Gastroesophageal sphincter (tissue), 4 donors: ENCODE measurements around the gene NOS1. TPM values are rescaled to one million over a fixed set of nuclear protein-coding genes. Genes with fewer than 3 reads are reported as not detected.

ENCODE experiments used
- ATAC-seq: fragments of 150-250 bp; one replicate; pipeline ENCODE4 v1.9.1; 2016; ENCODE audit warnings: mild to moderate bottlenecking, moderate library complexity
- H3K27ac ChIP-seq, 4 donors: fragments of 200-600 bp; sonication (generic) in 3 of 4; 1 replicate in 3 of 4; 2 replicates in 1 of 4; pipeline ENCODE4 v1.5.1; 2016 to 2019
- H3K27me3 ChIP-seq: fragments of 200-600 bp; sonication (generic); one replicate; pipeline ENCODE4 v1.5.1; 2019
- H3K36me3 ChIP-seq, 2 donors: fragments of 200-600 bp; sonication (generic); one replicate each; pipeline ENCODE4 v1.5.1; 2019; ENCODE audit warnings: control low read depth in 1 of 2
- H3K4me1 ChIP-seq, 3 donors: fragments of 200-600 bp; sonication (generic); 1 replicate in 2 of 3; 2 replicates in 1 of 3; pipeline ENCODE4 v1.5.1; 2016 to 2019; ENCODE audit warnings: control low read depth in 2 of 3
- H3K4me3 ChIP-seq, 2 donors: fragments of 200-600 bp; sonication (generic); one replicate each; pipeline ENCODE4 v1.5.1; 2019; ENCODE audit warnings: mild to moderate bottlenecking in 1 of 2, moderate library complexity in 1 of 2
- H3K9me3 ChIP-seq, 3 donors: fragments of 200-600 bp; sonication (generic); one replicate each; pipeline ENCODE4 v1.5.1; 2017 to 2019; ENCODE audit warnings: control low read depth in 2 of 3
- CTCF ChIP-seq, 4 experiments: fragments of 200-600 bp in 2 of 4; fragments of 450-650 bp in 2 of 4; sonication (generic) in 1 of 4; IDR thresholded peaks; one replicate each; pipeline ENCODE4 v1.5.1; 2017 to 2019; ENCODE audit warnings: antibody characterized with exemption in 4 of 4, mild to moderate bottlenecking in 2 of 4, moderate library complexity in 2 of 4
- EP300 ChIP-seq: sonication (generic); formaldehyde crosslinking; IDR thresholded peaks from one replicate; pipeline ENCODE4 v1.6.1; 2017; ENCODE audit warnings: antibody characterized with exemption, mild to moderate bottlenecking
- POLR2A ChIP-seq, 2 donors: fragments of 450-650 bp; IDR thresholded peaks; one replicate each; pipeline ENCODE4 v1.6.1; 2017; ENCODE audit warnings: antibody characterized with exemption in 2 of 2, mild to moderate bottlenecking in 2 of 2, moderate library complexity in 1 of 2
- POLR2AphosphoS5 ChIP-seq: sonication (generic); formaldehyde crosslinking; IDR thresholded peaks from one replicate; pipeline ENCODE4 v1.6.1; 2017; ENCODE audit warnings: antibody characterized with exemption
- WGBS, 2 donors: methylation state at CpG; one replicate each; pipeline ENCODE4 v1.1.5; 2018; ENCODE audit warnings: low coverage in 1 of 2; 5-methylcytosine and 5-hydroxymethylcytosine counted together
- total RNA-seq, 4 donors: library from RNA; depleted of rRNA; stranded (reverse); fragments of >200 nt; gene quantifications; one replicate each; pipeline ENCODE4 v1.1.0, GENCODE V29; 2016

Gene NOS1
- total RNA-seq, 4 donors from 2014 or later: 0.62 to 1.8 (median 1.4) TPM

- Histone ChIP-seq H3K36me3 (no peaks in the 10 kb centered on the region), H3K27ac (no peak overlapping the region), H3K27me3 (peaks cover 56% of the 10 kb centered on the region), H3K4me1 (peaks cover 0 to 7% (median 0%) of the 10 kb centered on the region in 3 donors), H3K9me3 (no peaks in the 10 kb centered on the region), H3K4me3 (no peak overlapping the region)
- WGBS, 2 donors: 68% methylated on average over 3 of the region's 3 CpGs; no CpG with 5 or more reads in 1 of the 2 donors
- no peak for ATAC-seq
- TF ChIP-seq POLR2A (IDR thresholded peaks at IDR 0.05): no peak
- TF ChIP-seq CTCF (IDR thresholded peaks at IDR 0.05): no peak
- no peak for TF ChIP-seq POLR2AphosphoS5
- no peak for TF ChIP-seq EP300
These were observed 151.8 kb downstream of the NOS1 start for GRCh38 chr12:117209626-117210025.

- TF ChIP-seq EP300 (no peak), POLR2AphosphoS5 (no peak), POLR2A (IDR thresholded peaks at IDR 0.05) (no peak), CTCF (IDR thresholded peaks at IDR 0.05) (no peak)
- ATAC-seq: no peak
- Histone ChIP-seq H3K27me3 (peaks cover 56% of the 10 kb centered on the region), H3K9me3 (no peaks in the 10 kb centered on the region), H3K4me3 (no peak overlapping the region), H3K4me1 (peaks cover 0 to 7% (median 0%) of the 10 kb centered on the region in 3 donors), H3K36me3 (no peaks in the 10 kb centered on the region), H3K27ac (no peak overlapping the region)
- 88 to 89% methylated on average over 3 to 5 of the region's 13 CpGs for WGBS, 2 donors
These were observed 152.5 kb downstream of the NOS1 start for GRCh38 chr12:117208811-117209455.

- Histone ChIP-seq H3K27me3 (peaks cover 56% of the 10 kb centered on the region), H3K4me1 (peaks cover 0 to 5% (median 0%) of the 10 kb centered on the region in 3 donors), H3K36me3 (no peaks in the 10 kb centered on the region), H3K4me3 (no peak overlapping the region), H3K9me3 (no peaks in the 10 kb centered on the region), H3K27ac (no peak overlapping the region)
- no peak for ATAC-seq
- TF ChIP-seq POLR2A (IDR thresholded peaks at IDR 0.05): no peak
- TF ChIP-seq POLR2AphosphoS5: no peak
- WGBS, 2 donors: 52 to 74% methylated on average over 10 to 11 of the region's 16 CpGs
These were observed 153.2 kb downstream of the NOS1 start for GRCh38 chr12:117208206-117208605.

- ATAC-seq: no peak
- TF ChIP-seq EP300: no peak
- no peak for TF ChIP-seq POLR2AphosphoS5
- no peak for TF ChIP-seq POLR2A (IDR thresholded peaks at IDR 0.05)
- no peak for TF ChIP-seq CTCF (IDR thresholded peaks at IDR 0.05)
These were observed 153.8 kb downstream of the NOS1 start for GRCh38 chr12:117207675-117208074.

GRCh38 chr12:117202556-117202955, 158.9 kb downstream of the NOS1 start:
- H3K27me3 ChIP-seq: peaks cover 39% of the 10 kb centered on the region
- ATAC-seq: no peak
- H3K27ac ChIP-seq: no peak overlapping the region
- 71 to 77% methylated on average over 7 to 9 of the region's 9 CpGs for WGBS, 2 donors
- H3K4me1 ChIP-seq: no peaks in the 10 kb centered on the region
- no peaks in the 10 kb centered on the region for H3K36me3 ChIP-seq
- TF ChIP-seq CTCF (IDR thresholded peaks at IDR 0.05) (no peak), EP300 (no peak), POLR2AphosphoS5 (no peak), POLR2A (IDR thresholded peaks at IDR 0.05) (no peak)
- H3K9me3 ChIP-seq: peaks cover 0 to 8% (median 0%) of the 10 kb centered on the region in 3 donors
- H3K4me3 ChIP-seq: no peak overlapping the region

More at GRCh38 chr12:117207675-117208074, 153.8 kb downstream of the NOS1 start:
- H3K27ac ChIP-seq: no peak overlapping the region
- no peaks in the 10 kb centered on the region for H3K36me3 ChIP-seq
- 23 to 58% methylated on average over 2 of the region's 2 CpGs for WGBS, 2 donors
- no peak overlapping the region for H3K4me3 ChIP-seq
- no peaks in the 10 kb centered on the region for H3K4me1 ChIP-seq
- peaks cover 58% of the 10 kb centered on the region for H3K27me3 ChIP-seq
- no peaks in the 10 kb centered on the region for H3K9me3 ChIP-seq
